Panc1 (cell line): ENCODE data around the gene RBM6. TPM values are rescaled to one million over a fixed set of nuclear protein-coding genes. Genes with fewer than 3 reads are reported as not detected.

Experiments used
- ATAC-seq: fragments of 200-7000 bp; cut with Tn5 transposase; 2 replicates; pipeline ENCODE4 v1.9.1; 2020; ENCODE audit warnings: mild to moderate bottlenecking, moderate library complexity
- BruUV-seq: library from RNA; stranded (reverse); fragments of 400-500 nt; replicated peaks from 2 replicates; lab custom pipeline; 2021; lab: Mats Ljungman, UMichigan
- CTCF ChIA-PET: fragments of 300-600 bp; sonication (Branson Sonifier 250); formaldehyde crosslinking; loops from one replicate; lab custom pipeline; 2022; ENCODE audit warnings: antibody characterized with exemption; lab: Charles Lee
- POLR2A ChIA-PET: fragments of 300-600 bp; sonication (Branson Sonifier 250); formaldehyde crosslinking; loops from one replicate; lab custom pipeline; 2022; ENCODE audit warnings: antibody characterized with exemption; lab: Charles Lee
- DNase-seq: peaks from one replicate; pipeline ENCODE4 v3.0.0-alpha.2; 2010; ENCODE audit warnings: low read depth, low spot score
- H3K27ac ChIP-seq: 2 replicates; pipeline ENCODE4 v1.5.1; 2011; ENCODE audit warnings: mild to moderate bottlenecking, low read length, inconsistent platforms
- H3K27me3 ChIP-seq: fragments of 200-500 bp; sonication (Bioruptor generic); 2 replicates; pipeline ENCODE4 v1.6.0; 2014; ENCODE audit warnings: low read length, inconsistent platforms; ENCODE audit not compliant: control insufficient read depth, insufficient read depth
- H3K36me3 ChIP-seq: fragments of 200-500 bp; sonication (Bioruptor generic); 2 replicates; pipeline ENCODE4 v1.5.1; 2014; ENCODE audit warnings: inconsistent platforms, mild to moderate bottlenecking, low read length, moderate library complexity; ENCODE audit not compliant: control insufficient read depth, insufficient read depth
- H3K4me1 ChIP-seq: 2 replicates; pipeline ENCODE4 v1.5.1; 2011; ENCODE audit warnings: inconsistent platforms, mild to moderate bottlenecking, low read length, moderate library complexity; ENCODE audit not compliant: control insufficient read depth, insufficient read depth
- H3K4me3 ChIP-seq, 2 experiments: 2 replicates each; pipeline ENCODE4 v1.5.1; 2011 to 2012; ENCODE audit warnings: low read depth in 2 of 2, low read length in 2 of 2, mild to moderate bottlenecking in 2 of 2, inconsistent platforms in 1 of 2, moderate library complexity in 1 of 2
- H3K9me3 ChIP-seq: fragments of 200-500 bp; sonication (Bioruptor generic); 2 replicates; pipeline ENCODE4 v1.5.1; 2014; ENCODE audit warnings: low read depth, mild to moderate bottlenecking, inconsistent platforms, low read length, moderate library complexity; ENCODE audit not compliant: control insufficient read depth, insufficient read depth
- CTCF ChIP-seq: fragments of 450-650 bp; IDR thresholded peaks from 2 replicates; pipeline ENCODE4 v1.5.1; 2017; ENCODE audit warnings: mild to moderate bottlenecking
- POLR2AphosphoS5 ChIP-seq: IDR thresholded peaks from 2 replicates; pipeline ENCODE4 v1.6.1; 2012; ENCODE audit warnings: mild to moderate bottlenecking, low read depth, low read length, moderate library complexity
- REST ChIP-seq, 2 experiments: IDR thresholded peaks; 2 replicates each; pipeline ENCODE4 v1.6.1; 2011 to 2012; ENCODE audit warnings: low read depth in 2 of 2, control low read depth in 1 of 2, low read length in 1 of 2, mild to moderate bottlenecking in 1 of 2, moderate library complexity in 1 of 2; ENCODE audit not compliant: insufficient read depth in 1 of 2
- SIN3A ChIP-seq: IDR thresholded peaks from 2 replicates; pipeline ENCODE4 v1.6.1; 2012; ENCODE audit warnings: low read depth, mild to moderate bottlenecking, low read length, moderate library complexity, borderline replicate concordance; ENCODE audit not compliant: insufficient read depth
- TCF7L2 ChIP-seq: IDR thresholded peaks from 2 replicates; pipeline ENCODE4 v1.6.1; 2011; ENCODE audit warnings: mild to moderate bottlenecking, low read depth, low read length, inconsistent platforms
- in situ Hi-C: cut with HindIII; loops from 2 replicates; pipeline ENCODE4 v1.10.0; 2016; ENCODE audit warnings: low sequenced_read_pairs, low pct_unique_long_range_greater_than_20kb
- intact Hi-C: fragments of 100-400 bp; cut with micrococcal nuclease; formaldehyde crosslinking; loops from one replicate; pipeline ENCODE4 v1.10.0; 2022; ENCODE audit not compliant: unreplicated experiment
- total RNA-seq: library from RNA; stranded (reverse); gene quantifications from one replicate; pipeline ENCODE4 v1.2.1, GENCODE V29; 2021; ENCODE audit not compliant: unreplicated experiment

RBM6 gene
- total RNA-seq, 1 experiment from 2014 or later, result 43.6 TPM

GRCh38 chr3:49976942-49977341 is 37.0 kb downstream of the RBM6 start:
- Histone ChIP-seq H3K9me3 (no peaks in the 10 kb centered on the region), H3K4me3 (no peak overlapping the region), H3K27ac (no peak overlapping the region), H3K36me3 (peaks cover 14% of the 10 kb centered on the region), H3K4me1 (no peaks in the 10 kb centered on the region), H3K27me3 (no peaks in the 10 kb centered on the region)
- in situ Hi-C loops (no loop called here), intact Hi-C loops (no loop called here)
- POLR2A ChIA-PET, result no interaction called here
- CTCF ChIA-PET, result no interaction called here
- ATAC-seq (no peak), DNase-seq (no peak)
- TF ChIP-seq REST (IDR thresholded peaks at IDR 0.05; ENCODE audit: insufficient read depth in 1 of 2, low read depth in 2 of 2, low read length in 1 of 2), result no peak
- no peak for TF ChIP-seq CTCF
- TF ChIP-seq POLR2AphosphoS5, result no peak
- no peak for TF ChIP-seq SIN3A
- no peak for TF ChIP-seq TCF7L2
- TSS peak; percentile 43 for BruUV-seq

GRCh38 chr3:49984394-49984793 is 44.4 kb downstream of the RBM6 start:
- no TSS peak for BruUV-seq
- no peak for ATAC-seq
- no peak for DNase-seq
- no peaks in the 10 kb centered on the region for H3K36me3 ChIP-seq
- no peak overlapping the region for H3K27ac ChIP-seq
- in situ Hi-C loops, result no loop called here
- H3K4me1 ChIP-seq, result no peaks in the 10 kb centered on the region
- ChIA-PET CTCF (no interaction called here), POLR2A (no interaction called here)
- H3K27me3 ChIP-seq, result no peaks in the 10 kb centered on the region
- no peaks in the 10 kb centered on the region for H3K9me3 ChIP-seq
- H3K4me3 ChIP-seq, result no peak overlapping the region
- TF ChIP-seq REST (IDR thresholded peaks at IDR 0.05; ENCODE audit: insufficient read depth in 1 of 2, low read depth in 2 of 2, low read length in 1 of 2) (no peak), CTCF (no peak), SIN3A (no peak), POLR2AphosphoS5 (no peak), TCF7L2 (no peak)
- intact Hi-C loops, result no loop called here
